HG02642 (cell line): Measurements from ENCODE around the gene MID1IP1.

Experiments
- ATAC-seq: cut with Tn5 transposase; IDR thresholded peaks from one replicate; pipeline ENCODE4 v1.9.1; 2021; ENCODE audit warnings: mild to moderate bottlenecking; ENCODE audit not compliant: unreplicated experiment, poor library complexity

The MID1IP1 gene

GRCh38 chrX:38800981-38801845, at the start of gene MID1IP1:
TSS of gene MID1IP1 (plus strand) at chrX:38801459. CDS start at chrX:38804947, 3,488 bp downstream.
- ATAC-seq: peak; percentile 53

GRCh38 chrX:38754102-38754790, 47.0 kb upstream of the MID1IP1 start:
- no peak for ATAC-seq

- ATAC-seq: no peak
Observed at GRCh38 chrX:38754818-38755718, 46.2 kb upstream of the MID1IP1 start.

- ATAC-seq: no peak
Observed at GRCh38 chrX:38760883-38761282, 40.4 kb upstream of the MID1IP1 start.

GRCh38 chrX:38768079-38768478, 33.2 kb upstream of the MID1IP1 start:
- no peak for ATAC-seq

GRCh38 chrX:38770152-38770551, 31.1 kb upstream of the MID1IP1 start:
- ATAC-seq: no peak

GRCh38 chrX:38774249-38774648, 27.0 kb upstream of the MID1IP1 start:
- no peak for ATAC-seq

GRCh38 chrX:38796946-38797345, 4.3 kb upstream of the MID1IP1 start:
- no peak for ATAC-seq

GRCh38 chrX:38798956-38799355, 2.3 kb upstream of the MID1IP1 start:
- ATAC-seq: no peak

- no peak for ATAC-seq
Observed at GRCh38 chrX:38799995-38800580, 1.2 kb upstream of the MID1IP1 start.

- ATAC-seq: no peak
Observed at GRCh38 chrX:38803243-38803587, 2.0 kb downstream of the MID1IP1 start.

- peak; percentile 65 for ATAC-seq
Observed at GRCh38 chrX:38803588-38804431, 2.6 kb downstream of the MID1IP1 start.

- no peak for ATAC-seq
Observed at GRCh38 chrX:38804432-38804681, 3.1 kb downstream of the MID1IP1 start.

GRCh38 chrX:38804682-38805431, 3.6 kb downstream of the MID1IP1 start:
- ATAC-seq: peak; percentile 6

- ATAC-seq: peak; percentile 21
Observed at GRCh38 chrX:38805432-38806389, 4.5 kb downstream of the MID1IP1 start.

GRCh38 chrX:38806875-38807621, 5.8 kb downstream of the MID1IP1 start:
- ATAC-seq: no peak

- no peak for ATAC-seq
Observed at GRCh38 chrX:38807873-38808272, 6.6 kb downstream of the MID1IP1 start.
